AG08396 (cell line): Measurements from ENCODE around the gene ZNF423.
A peak's percentile ranks its signal among the peaks of the same experiment; 100 is the strongest.

ENCODE experiments used
- DNase-seq: peaks from one replicate; pipeline ENCODE4 v3.0.0; 2012; ENCODE audit warnings: low spot score, mixed read lengths

The ZNF423 gene

GRCh38 chr16:49530427-49530970 is 325.4 kb downstream of the ZNF423 start:
- no peak for DNase-seq

GRCh38 chr16:49529411-49530045 is 326.4 kb downstream of the ZNF423 start:
- DNase-seq = no peak

GRCh38 chr16:49528866-49529288 is 327.0 kb downstream of the ZNF423 start:
- no peak for DNase-seq

- DNase-seq = peak; percentile 29
Observed at GRCh38 chr16:49528060-49528865, 327.6 kb downstream of the ZNF423 start.

GRCh38 chr16:49527611-49528010 is 328.3 kb downstream of the ZNF423 start:
- DNase-seq = no peak

- no peak for DNase-seq
Observed at GRCh38 chr16:49526860-49527365, 329.0 kb downstream of the ZNF423 start.

- DNase-seq = no peak
Observed at GRCh38 chr16:49524947-49525315, 331.0 kb downstream of the ZNF423 start.

GRCh38 chr16:49524216-49524946 is 331.5 kb downstream of the ZNF423 start:
- no peak for DNase-seq

GRCh38 chr16:49523435-49524159 is 332.3 kb downstream of the ZNF423 start:
- no peak for DNase-seq

- DNase-seq = no peak
Observed at GRCh38 chr16:49521734-49522325, 334.1 kb downstream of the ZNF423 start.

- no peak for DNase-seq
Observed at GRCh38 chr16:49520492-49521038, 335.3 kb downstream of the ZNF423 start.

- no peak for DNase-seq
Observed at GRCh38 chr16:49519741-49520140, 336.2 kb downstream of the ZNF423 start.

GRCh38 chr16:49519008-49519656 is 336.8 kb downstream of the ZNF423 start:
- DNase-seq = no peak

GRCh38 chr16:49516382-49517036 is 339.4 kb downstream of the ZNF423 start:
- no peak for DNase-seq

GRCh38 chr16:49515861-49516260 is 340.1 kb downstream of the ZNF423 start:
- DNase-seq = no peak

- no peak for DNase-seq
Observed at GRCh38 chr16:49515016-49515565, 340.8 kb downstream of the ZNF423 start.

GRCh38 chr16:49514073-49514980 is 341.6 kb downstream of the ZNF423 start:
- DNase-seq = no peak

- no peak for DNase-seq
Observed at GRCh38 chr16:49513040-49513439, 342.9 kb downstream of the ZNF423 start.
